Left ventricle myocardium superior (tissue), 1 donor: ENCODE measurements around the gene TOX2. TPM values are rescaled to one million over a fixed set of nuclear protein-coding genes. Genes with fewer than 3 reads are reported as not detected.

ENCODE experiments used
- ATAC-seq: fragments of 200-7000 bp; cut with Tn5 transposase; one replicate; pipeline ENCODE4 v1.9.1; 2020; ENCODE audit warnings: mild to moderate bottlenecking, moderate library complexity
- DNase-seq: peaks from one replicate; pipeline ENCODE4 v3.0.0-alpha.2; 2020
- intact Hi-C: fragments of 100-400 bp; cut with micrococcal nuclease; formaldehyde crosslinking; loops from one replicate; pipeline ENCODE4 v1.11.0; 2022
- total RNA-seq: library from RNA; stranded (reverse); fragmentation: NEBNext Ultra II Directional; extraction: Animal tissue kit (Norgen Biotek cat#: 25700); gene quantifications from one replicate; pipeline ENCODE4 v1.2.1, GENCODE V29; 2021
- donor health status: DM: no; HTN: yes; CAD: no; lungs with severe emphysema.

TOX2 gene
- total RNA-seq, 1 donor from 2014 or later, result 0.47 TPM

DNA sequence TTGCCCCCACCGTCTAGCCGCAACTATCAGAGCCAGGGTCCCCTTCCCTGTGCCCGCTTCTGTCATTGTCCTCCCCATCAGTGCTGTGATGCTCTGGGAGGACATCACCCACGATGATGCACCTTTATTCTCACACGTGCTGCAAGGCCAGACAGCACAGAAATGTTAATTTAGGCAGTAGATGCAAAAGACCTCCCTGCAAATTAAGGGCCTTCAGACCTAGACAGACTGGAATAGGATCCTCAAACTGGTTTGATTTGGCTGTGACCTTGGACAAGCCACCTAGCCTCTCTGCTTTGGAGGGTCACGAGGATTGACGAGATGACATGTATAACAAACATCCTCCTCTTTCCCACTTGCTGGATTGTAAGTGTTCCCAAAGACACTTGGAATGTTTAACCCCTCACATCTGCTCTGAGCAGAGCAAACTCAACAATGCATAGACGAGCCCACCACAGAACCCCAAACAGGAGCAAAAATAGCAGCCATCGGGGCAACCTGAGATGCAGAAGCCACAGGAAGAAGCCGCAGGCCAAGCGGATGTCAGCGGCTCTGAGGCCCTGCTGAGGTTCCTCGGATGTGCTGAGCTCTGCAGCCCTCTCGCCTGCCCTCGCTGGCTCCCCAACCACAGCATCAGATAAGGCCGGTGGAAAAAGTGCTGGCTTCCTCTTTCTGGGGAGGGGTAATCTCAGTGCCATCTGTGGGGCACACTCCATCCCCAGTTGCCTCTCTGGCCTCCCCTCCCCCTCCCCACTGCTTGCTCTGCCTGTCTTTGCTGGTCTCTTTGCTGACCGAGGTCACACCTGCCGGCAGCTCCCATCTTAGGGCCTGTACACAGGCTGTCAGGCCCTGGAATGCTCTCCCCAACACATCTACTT, 35.3 kb downstream of the TOX2 start:
- ATAC-seq (peak; percentile 53), DNase-seq (peak; percentile 54)
- intact Hi-C loops, result no loop called here

DNA sequence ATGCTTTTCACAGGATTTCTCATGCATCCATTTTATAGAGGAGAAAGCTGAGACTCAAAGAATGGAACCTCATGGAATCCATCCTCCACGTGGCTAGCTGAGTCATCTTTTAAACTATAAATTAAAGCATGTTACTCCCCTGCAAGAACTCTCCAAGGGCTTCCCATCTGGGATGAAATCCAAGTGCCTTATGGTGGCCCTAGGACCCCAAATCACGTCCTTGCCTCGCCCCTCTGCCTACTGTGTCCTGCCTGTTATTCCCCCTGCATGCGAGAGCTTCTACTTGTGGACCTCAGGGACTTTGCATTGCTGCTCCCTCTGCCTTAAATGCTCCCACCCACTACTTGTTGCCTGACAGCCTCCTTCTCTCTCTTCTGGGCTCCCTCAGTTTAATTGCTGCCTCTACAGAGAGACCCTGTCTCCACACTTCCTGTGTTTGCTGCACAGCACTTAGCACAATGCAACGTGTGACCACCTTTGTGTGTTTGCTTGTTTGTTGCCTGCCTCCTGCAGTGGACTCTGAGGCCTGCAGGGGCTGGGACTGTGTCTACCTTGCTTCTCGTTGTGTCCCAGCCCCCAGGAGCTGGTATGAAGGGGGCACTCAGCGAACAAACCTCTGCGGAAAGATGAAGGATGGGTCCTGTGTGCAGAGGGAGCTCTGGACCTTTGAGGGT, 39.4 kb downstream of the TOX2 start:
- intact Hi-C loops, result no loop called here
- DNase-seq, result no peak
- no peak for ATAC-seq

DNA sequence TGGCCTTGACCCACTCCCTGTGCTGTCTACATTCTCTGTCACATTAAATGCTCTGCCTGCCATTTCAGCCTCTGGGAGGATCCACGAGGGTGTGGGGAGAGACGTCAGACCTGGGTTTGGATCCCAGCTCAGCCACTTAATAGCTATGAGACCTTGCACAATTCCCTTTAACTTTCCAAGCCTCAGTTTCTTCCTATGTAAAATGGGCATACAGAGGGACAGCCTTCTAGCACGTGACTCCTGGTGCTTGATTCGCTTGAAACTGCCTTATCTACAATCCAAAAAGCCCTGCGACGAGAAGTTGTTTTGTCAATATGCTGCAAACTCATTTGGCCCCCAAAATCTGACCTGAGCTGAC, 40.0 kb downstream of the TOX2 start:
- intact Hi-C loops, result no loop called here
- ATAC-seq (no peak), DNase-seq (no peak)

DNA sequence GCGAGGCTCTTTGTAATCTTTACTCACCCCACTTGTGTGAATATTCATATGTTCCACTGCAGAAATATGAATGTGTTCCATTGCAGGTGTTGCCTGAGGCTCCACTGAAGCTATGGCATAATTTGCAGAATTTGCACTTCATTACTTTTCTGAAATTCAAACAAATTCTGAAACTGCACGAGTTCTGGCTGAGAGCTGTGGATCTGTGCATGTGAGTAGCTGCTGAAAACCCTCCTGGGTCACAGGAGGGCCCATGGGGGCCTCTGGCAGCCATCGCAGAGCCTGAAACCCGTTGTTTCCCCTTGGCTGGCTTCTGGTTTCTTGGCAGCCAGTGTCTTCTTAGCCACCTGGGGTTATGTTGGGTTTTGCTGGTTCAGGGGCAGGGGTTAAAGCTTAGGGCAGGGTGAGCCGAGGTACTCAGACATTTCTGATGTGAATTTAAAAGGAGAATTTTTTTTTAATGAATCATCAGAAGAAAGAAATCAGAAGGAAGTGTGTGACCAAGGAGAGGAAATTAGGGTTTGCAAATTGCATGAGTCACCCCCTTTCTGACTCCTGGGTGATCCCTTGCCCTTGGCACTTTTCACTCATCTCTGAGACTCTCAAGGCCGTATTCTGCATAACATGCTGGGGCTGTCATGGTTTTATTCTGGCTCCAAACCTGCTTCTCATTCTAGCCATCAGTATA, 40.6 kb downstream of the TOX2 start:
- ATAC-seq, result peak; percentile 66
- DNase-seq, result no peak
- intact Hi-C loops, result no loop called here

DNA sequence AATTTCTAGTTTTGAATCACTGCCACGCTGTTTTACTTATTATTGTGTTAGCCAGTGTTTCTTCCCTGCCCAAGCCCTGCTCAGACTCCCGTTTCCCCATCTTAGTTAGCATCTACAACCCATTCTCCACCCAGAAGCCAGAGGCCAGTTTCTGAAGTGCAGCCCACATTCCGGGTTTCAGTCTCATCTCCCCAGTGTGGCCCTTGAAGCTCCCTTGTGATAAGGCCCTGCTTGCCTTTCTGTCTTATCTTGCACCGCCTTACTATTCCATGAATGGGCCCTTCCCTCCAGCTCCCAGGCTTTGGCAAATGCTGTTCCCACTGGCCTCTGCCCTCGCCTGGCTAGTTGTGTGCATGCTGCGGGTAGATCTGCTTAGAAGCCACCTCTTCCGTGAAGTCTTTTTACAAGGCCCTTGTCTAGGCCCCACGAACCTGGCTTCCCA, 41.1 kb downstream of the TOX2 start:
- DNase-seq (no peak), ATAC-seq (no peak)
- intact Hi-C loops, result no loop called here

DNA sequence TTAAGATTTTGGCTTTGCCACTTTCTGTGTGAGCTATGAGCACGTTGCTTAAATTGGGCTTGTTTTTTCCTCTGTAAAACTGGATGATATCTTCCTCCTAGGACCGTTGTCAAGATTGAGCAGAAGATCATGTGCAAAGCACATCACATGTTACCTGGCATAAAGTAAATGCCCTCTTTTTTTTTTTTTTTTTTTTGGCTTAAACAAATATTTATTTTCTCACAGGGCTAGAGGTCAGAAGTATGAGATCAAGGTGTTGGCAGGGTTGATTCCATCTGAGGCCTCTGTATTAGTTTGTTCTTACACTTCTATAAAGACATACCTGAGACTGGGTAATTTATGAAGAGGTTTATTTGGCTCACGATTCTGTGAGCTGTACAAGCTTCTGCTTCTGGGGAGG, 42.7 kb downstream of the TOX2 start:
- intact Hi-C loops, result no loop called here
- DNase-seq, result no peak
- no peak for ATAC-seq

DNA sequence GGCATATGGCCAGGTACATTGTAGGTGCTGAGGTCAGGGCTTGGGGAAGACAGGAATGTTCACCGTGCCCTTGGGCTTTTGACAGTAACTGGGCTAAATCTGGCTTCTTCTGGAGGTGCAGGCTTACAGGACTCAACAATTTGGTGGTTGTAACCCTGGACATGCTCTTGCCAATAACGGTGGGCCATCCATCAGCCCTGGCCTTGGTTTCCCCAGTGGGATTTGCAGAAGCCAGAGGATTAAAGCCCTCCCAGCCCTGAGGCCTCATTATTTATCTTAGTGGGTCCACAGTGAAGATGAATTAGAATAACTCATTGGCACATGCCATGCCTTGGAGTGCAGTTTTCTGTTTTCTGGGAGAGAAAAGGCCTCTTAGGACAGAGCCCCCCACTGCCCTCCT, 44.0 kb downstream of the TOX2 start:
- intact Hi-C loops, result no loop called here
- DNase-seq (no peak), ATAC-seq (no peak)

DNA sequence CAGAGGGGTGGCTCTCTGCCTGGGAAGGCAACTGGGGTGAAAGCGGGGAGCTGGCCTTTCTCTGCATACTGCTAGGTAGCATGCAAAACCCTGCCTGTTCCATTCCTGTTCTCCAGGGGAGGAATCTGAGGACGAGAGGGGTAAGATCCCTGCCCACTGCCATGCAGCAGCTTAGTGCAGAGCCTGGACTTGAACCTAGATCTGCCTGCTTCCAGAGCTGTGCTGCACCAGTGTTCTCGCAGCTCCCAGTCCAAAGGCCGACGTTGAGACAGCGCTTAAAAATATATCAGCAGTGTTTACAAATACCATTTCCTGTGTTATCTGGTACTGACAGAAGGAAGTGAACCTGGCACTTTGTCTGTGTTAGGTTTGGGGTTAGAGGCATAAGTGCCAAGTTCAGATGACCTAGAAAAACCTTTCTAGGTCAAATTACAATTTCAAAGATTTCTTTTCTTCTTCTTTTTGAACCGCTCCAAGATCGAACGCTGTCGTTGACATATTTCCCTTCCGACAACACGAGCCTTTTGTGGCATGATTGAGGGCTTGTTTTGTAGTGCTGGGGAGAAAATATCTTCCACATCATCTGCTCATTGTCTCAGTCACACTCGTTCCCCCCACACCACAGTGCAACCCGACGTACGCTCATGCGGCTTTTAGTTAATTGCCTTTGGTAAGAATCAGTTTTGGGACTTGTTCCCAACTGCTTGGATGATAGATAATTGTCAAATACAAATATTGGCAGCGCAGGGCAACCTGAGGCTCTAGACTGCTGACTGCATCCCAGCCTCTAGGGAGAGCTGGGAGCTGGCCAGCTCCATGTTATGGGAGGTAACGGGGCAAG, 44.6 kb downstream of the TOX2 start:
- intact Hi-C loops, result no loop called here
- DNase-seq, result no peak
- peak; percentile 58 for ATAC-seq

DNA sequence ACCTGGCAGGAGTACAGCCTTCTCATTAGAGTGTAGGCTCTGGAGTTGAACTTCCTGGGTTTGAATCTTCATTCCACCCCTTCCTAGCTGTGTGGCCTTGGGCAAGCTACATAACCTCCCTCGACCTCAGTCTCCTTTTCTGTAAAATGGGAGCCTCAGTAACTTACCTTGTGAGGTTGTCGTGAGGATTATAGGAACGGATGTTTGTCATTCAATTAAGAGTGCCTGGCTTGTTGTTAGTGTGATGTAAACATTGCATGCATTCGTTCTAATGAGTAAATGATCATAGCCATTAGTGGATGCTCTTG, 45.2 kb downstream of the TOX2 start:
- intact Hi-C loops, result no loop called here

DNA sequence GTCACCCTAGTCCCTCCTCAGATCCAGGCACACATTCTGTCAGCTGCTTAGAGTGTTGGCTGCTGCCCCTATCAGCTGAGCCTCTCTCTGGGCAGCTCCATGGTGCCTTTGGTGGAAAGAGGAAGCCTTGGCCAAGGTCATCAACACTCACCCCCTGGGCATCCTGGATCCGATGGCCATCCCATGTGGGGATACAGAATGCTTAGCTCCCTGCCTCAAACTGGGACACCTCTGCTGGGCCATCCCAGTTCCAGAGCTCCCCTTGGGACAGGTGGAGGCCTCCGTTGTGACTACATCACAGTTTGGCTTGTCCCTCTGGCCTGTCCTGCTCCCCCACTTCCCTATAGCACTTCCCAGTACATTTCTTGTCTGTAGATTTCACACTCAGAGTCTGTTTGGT, 45.6 kb downstream of the TOX2 start:
- intact Hi-C loops, result no loop called here
- ATAC-seq (no peak), DNase-seq (no peak)

More for the DNA sequence above, 45.2 kb downstream of the TOX2 start:
- ATAC-seq (no peak), DNase-seq (no peak)

DNA sequence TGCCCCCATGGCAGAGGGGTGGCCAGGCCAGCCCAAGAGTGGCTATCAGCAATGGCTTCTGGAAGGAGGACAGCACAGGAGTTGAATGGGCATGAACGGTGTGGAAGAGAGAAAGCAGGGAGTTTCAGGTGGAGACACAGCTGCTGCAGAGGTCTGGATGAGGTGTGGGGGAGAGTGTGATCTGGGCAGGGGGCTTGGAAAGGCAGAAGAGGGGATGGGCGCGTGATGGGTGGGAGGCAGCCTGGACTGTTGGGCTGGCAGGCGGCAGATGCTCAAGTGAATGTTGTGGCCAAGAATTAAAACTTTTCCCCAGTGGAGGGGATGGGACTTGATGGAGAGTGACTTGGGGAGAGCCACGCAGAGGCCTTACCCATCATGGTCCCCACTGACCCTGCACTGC, 46.5 kb downstream of the TOX2 start:
- DNase-seq (no peak), ATAC-seq (no peak)
- intact Hi-C loops, result no loop called here

DNA sequence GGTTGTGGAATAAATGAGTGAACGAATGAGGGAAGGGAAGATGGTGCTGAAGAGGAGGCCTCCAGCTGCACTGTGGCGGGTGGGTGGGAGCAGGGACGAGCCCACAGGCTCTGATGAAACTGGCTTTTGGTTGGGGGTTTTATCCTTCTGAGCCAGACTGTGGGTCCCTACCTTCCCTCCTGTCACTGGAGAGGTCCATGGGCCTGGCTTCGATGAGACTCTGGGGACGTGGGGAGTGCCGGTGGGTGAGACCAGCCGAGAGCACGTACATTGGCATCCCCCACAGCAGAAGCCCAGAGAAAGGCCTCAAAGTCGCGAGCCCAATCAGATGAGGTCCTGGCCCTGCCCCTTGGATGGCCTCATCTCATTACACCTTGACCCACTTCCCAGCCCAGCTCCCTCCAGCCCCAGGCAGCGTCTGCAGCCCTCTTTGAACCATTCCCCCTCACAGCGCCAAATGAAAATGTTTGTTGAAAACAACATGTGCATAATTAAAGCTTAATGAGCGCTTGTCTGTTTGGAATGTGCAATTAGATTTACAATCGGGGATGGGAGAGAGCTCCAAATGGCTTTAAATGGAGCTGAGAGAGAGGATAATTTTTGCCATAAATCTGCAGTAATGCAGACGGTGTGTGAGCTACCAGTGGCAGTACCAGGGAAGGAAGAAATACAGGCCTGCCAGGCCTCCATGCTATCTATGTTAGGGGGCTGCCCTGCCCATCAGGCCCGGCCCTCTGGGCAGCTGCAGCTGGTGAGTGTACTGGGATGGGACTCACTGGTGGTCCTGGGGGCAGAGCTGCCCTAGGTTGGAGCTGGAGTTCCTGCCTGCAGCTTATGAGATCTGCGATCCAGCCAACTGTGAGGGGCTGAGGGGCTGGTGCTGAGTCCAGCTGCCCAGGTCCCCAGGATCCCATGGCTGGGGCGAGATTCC, 47.2 kb downstream of the TOX2 start:
- ATAC-seq, result no peak
- DNase-seq, result no peak
- intact Hi-C loops, result no loop called here

DNA sequence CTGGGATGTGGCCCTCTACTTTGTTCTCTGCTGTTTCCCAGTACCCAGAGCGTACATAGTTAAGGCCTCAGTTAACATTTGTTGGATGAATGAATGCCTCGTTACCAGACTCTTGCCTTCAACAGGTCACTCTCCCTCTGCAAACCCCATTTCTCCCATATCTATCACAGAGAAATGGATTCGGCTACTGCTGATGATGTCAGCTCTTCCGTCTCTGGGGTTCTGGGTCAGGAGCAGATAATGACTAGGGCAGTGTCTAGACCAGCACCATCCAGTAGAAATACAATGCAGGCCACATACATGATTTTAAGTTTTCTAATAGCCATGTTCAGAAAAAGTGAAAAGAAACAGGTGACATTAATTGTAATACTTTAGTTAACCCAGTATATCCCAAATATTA, 47.9 kb downstream of the TOX2 start:
- ATAC-seq (no peak), DNase-seq (no peak)
- intact Hi-C loops, result no loop called here

DNA sequence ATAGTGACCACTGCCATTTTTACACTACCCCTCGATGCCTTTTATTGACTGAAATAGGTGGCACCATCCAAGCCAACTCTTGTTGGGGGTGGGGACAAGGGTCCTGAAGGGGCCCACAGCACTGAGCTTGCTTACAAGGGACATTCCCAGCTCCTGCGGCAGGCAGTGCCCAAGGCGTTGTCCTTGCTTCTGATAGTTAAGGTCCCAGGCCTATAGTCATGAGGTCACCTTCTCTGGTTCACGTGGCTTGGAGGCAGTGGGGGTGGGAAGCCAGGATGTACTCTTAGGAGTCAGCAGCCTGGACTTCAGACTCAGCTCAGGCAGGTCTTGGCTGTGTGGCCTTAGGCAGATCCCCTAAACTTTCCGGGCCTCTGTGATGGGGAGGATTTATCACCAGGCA, 48.6 kb downstream of the TOX2 start:
- ATAC-seq (no peak), DNase-seq (no peak)
- intact Hi-C loops, result no loop called here

DNA sequence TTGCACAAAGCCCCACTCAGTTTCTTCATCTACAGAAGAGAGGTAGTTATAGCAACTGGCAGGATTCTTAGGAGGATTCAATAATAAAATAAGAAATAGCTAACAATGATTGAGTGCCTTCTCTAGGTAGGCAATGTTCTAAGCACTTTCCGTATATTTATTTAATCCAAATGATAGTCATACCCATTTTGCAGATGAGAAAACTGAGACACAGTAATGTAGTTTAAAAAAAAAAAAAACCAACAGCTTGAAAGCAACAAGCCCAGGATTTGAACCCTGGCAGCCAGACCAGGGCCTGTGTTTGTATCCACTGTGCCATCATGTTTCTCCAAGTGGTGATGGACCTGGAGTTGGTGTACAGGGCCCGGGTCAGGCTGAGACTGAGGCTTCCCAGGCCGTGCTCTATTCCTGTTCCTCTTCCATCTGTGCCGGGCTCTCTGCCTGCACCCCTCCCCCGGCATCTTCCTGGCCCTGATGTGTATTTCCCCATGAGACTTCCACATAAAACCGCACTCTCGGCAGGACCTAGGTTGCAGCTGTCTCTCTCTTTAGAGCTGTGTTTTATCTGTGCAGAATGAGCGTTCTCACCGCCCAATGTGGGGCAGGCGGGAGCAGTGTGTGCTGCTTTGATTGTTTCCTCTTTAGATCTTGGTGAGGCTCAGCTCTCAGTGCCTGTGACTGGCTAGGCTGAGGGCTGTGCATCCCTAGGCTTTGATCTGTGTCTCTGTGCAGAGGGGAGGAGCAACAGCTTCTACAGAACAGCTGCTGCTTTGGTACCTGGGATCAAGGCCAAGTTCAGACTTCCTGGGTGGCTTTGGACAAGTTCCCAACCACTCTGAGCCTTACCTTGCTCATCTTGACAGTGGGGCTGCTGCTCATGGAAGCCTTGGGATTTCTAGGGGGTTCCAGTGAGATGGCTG, 49.5 kb downstream of the TOX2 start:
- DNase-seq (peak; percentile 67), ATAC-seq (peak; percentile 88)
- intact Hi-C loops, result no loop called here

DNA sequence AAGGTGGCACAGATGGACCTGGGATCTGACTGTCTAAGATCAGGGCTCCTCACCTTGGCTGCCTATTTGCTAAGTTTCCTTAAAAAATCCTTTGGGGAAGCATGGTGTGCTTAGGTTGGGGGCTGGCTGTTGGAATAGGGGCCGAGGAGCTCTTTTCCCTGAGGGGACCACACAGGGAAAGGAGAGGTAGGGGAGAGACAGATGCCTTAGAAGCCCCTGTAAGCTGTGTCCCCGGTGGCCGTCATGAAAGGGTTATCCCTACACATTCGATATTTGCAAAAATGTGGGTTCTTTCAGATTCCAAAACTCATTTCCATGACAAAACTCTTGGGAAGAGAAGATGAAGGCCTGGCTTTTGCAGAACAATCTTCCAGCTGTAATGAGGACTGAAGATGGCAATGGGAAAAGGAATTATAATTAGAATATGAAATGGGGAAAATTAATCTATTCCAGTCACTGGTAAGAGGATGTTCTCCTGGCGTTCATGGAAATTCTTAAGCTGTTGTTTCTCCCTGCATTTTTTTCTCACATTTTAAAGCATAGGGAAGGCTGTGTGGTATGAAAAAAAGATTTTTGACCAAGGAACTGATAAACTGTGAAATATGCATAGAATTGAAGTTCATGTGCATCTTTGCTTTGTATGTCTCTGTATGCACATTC, 53.8 kb downstream of the TOX2 start:
- DNase-seq (no peak), ATAC-seq (no peak)
- intact Hi-C loops, result no loop called here

DNA sequence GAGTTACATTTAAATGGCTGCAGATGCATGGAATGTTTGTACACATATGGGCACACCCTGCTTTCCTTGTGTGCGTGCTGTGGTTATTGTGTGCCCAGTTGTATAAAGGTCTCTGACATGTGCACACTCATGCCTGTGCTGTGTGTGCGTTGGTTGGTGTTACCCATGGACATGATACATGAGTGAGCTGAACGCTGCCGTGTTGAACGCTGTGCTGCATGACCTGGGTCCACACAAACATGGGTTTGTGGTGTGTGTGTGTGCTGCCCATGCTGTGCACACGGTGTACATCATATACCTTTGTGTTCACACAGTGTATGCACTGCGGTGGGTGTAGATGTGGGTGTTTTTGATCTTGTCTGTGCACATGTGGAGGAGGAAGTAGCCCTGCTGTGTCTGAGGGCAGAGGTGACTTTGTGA, 54.4 kb downstream of the TOX2 start:
- no peak for DNase-seq
- no peak for ATAC-seq
- intact Hi-C loops, result no loop called here
